GM19099 (cell line): Measurements from ENCODE around the gene GLRA1.

Experiments
- POLR2A ChIP-seq: IDR thresholded peaks from 3 replicates; pipeline ENCODE4 v1.6.1; 2011; ENCODE audit warnings: low read depth; ENCODE audit not compliant: insufficient read length; ENCODE audit errors: extremely low read depth

GLRA1 gene

DNA sequence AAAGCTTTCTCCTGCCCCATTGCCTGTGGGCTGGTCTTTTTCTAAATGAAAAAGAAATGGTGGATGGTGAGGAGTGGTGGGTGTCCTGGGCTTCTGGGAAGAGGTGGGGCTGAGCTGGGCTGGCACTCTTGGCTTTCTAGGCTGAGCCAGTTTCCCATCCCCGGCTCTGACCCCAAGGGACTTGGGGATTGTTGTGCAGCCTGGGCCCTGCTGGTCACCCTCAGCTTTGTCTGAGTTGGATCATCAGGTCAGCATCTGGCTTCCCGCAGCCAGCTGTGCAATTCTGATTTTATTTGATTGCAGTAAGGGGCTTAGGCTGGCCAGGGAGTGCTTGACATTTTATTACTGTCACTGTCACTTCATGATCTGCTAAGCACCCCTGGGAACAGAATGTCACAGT is 25.3 kb downstream of the GLRA1 start:
- no peak for TF ChIP-seq POLR2A

DNA sequence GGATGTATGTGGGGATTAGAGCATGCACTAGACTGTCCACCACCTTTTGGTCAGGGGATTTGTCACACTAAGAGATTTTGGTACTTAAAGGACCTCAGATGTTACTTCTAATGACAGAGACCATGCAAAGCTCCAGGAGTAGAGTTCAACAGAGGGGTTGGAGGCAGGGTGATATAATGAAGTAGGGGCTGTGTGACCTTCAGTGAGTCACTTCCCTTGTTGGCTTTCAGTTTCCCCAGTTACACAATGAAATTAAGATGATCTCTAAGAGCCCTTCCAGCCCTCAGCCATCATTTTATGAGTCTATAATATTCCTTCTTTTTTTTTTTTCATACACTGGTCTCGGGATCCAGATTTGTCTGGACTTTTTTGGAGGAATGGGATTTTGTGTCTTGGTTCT is 26.8 kb downstream of the GLRA1 start:
- TF ChIP-seq POLR2A = no peak

DNA sequence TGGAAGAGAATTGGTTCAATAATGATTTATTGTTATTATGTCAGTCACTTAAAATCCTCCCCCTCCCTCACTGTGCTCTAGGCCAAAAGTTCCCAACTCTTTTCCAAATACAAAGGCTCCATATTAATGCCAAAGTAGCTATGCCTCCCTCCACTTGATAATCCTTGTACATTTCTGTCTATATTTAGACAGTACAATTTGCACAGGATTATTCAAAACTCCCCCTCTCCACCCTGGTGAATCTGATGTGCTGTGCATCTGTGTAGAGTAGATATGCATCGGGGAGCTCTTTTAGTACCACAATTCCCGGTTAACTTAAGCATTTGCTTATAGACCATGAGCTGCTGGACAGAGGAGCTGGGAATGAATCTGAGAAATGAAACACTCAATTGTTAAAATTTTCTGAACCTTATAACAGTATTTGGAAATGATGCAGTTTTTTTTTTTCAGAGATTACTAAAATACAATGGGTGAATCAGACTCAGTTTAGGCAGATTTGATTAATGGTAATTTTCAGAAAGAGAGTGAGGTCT is 27.6 kb downstream of the GLRA1 start:
- TF ChIP-seq POLR2A = no peak

DNA sequence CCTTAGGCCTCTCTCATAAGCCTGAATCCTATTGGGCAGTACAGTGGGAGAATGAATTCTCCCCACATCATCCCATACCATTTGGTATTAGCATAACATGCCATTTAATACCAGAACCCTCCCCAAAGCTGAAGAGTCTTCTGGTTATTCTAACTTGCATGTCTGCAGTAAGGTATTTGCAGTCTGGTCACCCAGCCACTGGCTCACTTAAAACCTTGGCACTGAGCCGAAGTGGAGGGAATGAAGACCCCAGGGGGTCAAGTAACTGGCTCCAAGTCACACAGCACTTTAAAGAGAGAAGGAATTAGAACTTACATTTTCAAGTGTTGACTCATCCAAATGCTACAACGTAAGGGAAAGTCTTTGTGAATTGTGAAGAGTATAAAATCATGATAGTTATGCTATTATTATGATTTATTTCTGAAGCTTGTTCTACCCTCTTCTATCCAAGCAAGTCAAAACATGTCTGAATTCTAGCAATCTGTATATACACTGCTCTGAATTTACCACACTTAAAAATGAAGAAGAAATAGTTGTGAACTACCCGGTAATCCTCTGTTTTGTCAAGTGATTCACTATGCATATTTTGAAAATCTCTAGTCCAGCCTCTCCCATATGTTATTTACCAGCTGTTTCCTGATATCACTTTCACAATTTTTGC is 28.5 kb downstream of the GLRA1 start:
- no peak for TF ChIP-seq POLR2A

DNA sequence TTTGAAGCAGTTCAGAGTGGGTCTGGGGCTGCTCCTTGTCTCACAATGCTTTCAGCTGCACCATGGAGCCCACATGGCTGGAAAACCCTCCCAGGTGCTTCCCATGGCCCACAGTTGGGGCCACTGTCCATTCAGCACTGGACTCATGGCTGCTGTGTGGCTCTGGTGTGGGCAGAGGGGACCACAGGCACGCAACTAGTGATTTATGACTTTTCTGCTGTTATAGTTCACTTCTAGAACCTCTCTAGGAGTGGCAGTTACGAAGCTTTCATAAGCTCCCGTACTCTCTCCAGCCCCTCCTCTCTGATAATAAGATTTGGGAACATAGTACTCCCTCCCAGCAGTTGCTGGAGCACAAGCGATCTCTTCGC is 29.0 kb downstream of the GLRA1 start:
- TF ChIP-seq POLR2A = no peak

DNA sequence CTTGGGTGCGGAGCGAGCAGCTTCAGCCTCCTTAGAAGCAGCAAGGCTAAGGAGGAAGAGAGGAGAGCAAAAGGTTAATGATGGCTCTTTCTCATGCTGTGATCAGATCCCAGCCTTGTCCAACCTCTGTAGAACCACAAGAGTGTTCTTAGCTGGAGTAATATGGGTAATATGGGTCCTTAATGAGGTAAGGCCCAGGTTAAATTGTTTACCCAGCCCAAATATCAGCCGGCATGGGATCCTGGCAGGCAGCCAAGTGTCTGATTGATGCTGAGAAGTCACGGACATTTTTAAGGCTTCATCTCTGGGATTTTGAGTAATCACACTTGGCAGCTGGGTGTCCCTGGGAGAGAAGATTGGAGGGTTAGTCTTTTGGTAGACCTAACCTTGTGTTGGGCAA is 32.3 kb downstream of the GLRA1 start:
- no peak for TF ChIP-seq POLR2A

DNA sequence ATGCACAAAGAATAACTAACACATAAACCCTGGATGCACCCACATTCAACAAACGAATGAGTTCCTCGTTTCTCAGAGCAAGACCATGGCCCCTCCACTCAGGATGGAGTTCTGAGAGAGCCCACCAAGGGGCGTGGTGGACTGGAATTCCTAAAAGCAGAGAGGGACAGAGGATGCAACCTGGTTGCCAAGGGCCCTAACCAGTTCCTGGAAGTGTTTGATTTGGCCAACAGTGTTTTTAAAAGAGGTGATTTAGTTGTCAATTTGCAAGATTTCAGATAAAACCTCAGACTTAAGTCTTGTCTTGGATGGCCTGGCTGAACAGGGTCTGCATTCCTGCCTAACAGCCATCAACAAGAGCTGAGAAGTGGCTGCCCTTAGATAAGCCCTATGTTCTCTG is 34.4 kb downstream of the GLRA1 start:
- TF ChIP-seq POLR2A = no peak

DNA sequence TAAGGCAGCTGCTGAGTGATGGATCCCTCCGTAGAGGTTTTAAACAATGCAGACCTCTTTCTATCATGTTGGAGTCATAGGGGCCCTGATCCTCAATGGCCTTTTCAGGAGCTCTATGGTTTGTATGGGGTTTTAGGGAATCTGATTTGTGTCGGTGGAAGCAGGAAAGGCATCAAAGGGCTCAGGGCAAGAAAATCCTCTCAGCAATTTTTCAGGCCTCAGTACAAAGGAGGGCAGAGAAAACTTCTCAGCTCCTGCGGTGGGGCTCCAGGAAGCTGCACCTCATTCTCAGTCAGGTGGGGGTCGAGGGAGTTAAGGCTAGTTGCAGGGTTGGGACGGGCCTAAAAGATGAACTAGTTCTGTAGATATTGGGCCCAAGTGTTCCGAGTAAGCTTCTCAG is 35.0 kb downstream of the GLRA1 start:
- no peak for TF ChIP-seq POLR2A

DNA sequence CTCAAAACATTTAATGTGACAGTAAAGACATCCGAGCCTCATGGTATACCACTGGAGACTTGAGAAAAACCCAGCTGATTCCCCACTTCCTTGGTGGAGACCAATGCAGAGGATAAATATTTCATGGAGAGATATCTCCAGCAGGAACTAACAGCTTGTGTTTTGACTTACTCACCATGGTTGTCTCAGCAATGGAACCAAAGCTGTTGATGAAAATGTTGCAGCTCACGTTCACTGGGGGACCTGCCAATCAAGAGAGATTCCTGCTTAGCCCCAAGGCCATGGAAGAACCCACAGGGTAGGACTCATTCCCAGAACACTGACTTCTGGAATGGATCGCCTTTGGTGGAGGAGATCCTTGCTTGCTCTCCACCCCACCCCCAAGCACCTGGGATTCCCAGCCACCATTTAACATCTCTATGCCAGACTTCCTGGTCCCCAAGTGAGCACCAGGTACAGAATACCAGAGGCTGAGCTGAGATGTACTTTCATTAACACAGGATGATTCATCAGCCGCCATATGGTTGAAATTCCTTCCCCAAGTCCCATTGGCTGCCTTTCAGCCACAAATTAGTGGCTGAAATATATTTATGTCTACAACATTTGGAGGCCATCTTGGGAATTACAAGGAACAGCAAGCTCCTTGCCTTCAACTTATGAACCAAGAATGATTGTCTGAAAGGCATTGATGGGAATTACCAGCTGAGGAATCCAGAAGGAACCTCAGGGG is 37.9 kb downstream of the GLRA1 start:
- TF ChIP-seq POLR2A = no peak

DNA sequence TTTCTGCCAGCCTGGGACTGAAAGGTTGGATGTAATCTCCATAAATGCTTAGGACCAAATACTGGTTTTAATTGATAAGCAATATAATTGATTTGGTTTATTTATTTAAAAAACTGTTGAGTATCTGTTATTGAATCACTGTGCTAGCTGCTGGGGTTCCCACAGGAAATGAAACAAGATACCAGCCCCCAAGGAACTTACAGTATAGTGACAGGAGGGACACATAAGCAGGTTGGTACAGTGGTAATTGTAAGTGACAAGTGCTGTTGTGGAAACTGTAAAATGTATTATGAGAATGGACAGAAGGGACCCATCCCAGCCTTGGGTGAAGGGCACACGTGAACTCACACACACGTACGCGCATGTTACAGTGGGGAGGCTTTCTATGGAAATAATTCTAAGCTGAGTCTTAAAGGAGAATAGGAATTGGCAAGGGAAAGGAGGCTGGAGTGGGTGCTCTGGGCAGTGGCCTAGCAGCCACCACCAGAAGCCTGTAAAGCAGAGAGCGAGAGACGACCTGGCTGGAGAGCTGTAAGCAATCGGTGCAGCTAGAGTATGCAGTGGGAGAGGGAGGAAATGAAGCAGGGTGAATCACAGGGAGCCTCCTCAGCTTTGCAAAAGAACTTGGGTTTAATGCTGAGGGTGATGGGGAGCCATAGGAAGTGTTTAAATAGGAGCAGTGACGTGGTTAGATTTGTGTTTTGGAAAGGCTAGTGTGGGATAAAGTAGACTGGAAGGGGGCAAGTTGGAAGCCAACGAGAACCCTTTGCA is 39.3 kb downstream of the GLRA1 start:
- TF ChIP-seq POLR2A = no peak

DNA sequence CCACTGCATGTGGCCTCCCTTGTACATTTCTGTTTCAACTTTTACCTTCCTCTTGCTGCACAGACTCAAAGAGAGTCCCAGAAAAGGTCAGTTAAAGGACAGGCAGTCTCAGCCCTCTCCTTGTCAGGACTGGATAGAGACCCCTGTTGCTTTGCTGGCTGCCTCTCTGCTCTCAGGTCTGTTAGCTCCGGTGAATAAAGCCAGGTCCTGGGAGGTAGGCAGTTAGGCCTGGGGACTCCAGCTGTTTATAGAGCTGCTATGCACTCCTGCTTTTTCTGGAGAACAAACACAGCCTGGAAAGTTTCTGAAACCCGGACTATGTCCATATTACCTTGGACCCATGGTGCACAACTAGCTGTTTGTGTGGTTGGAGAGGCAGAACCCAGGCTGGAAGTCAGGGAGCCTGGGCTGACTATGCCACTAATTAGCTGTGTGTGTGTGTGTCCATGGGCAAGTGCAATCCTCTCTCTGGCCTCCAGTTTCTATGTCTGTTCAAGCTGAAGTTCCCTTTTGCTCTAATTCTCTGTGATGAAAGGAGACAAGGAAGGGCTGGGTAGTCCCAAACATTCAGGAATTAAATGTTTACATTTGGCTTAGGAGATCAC is 42.9 kb downstream of the GLRA1 start:
- no peak for TF ChIP-seq POLR2A

DNA sequence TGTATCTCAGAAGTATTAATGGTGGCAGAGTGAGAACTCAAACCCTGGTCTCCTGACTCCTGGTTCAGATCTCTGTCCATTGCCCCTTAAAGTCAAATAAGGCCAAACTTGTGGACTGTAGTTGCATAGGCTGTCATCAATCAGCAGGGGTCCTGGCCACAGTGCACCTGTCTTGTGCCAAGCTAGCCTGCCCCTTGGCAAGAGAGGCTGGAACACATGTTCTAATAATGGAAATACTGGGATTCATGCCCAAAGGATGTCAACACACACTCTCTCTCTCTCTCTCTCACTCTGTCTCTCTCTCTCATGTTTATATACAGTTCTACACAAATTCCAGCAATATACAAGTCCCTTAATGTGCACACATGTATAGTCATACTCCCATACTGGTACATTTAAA is 44.3 kb downstream of the GLRA1 start:
- TF ChIP-seq POLR2A = no peak

DNA sequence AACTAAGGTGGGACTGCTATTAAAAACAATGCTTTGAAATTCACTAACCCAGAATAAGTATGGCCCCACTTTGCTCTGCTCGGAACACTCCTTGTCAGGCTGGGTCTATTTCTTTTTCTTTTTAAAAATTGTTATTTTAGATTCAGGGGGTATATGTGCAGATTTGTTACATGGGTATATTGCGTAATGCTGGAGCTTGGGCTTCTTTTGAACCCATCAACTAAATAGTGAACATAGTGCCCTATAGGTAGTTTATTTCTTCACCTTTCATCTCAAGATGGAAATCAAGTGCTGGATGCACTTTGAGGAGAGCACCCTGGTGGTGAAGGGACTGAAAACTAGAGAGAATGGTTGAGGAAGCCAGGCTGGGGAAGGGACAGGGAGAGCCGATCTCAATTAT is 51.0 kb downstream of the GLRA1 start:
- TF ChIP-seq POLR2A = no peak

DNA sequence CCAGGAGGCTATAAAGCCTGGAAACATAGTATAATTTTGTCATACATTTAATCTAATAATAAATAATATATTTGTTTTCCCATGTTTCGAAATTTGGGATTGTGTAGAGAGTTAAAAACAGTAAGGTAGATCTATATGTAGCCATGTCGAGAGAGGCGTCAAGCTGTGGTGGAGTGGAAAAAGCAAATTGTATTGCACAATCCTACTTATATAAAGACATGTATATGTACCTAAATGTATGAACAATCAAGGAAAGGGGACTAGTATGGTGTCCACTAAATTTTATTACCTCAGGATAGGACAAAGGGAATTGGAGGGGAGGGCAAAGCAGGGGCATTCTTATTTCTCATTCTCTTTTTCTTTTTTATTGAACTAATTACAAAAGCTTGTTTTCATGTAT is 52.0 kb downstream of the GLRA1 start:
- no peak for TF ChIP-seq POLR2A

DNA sequence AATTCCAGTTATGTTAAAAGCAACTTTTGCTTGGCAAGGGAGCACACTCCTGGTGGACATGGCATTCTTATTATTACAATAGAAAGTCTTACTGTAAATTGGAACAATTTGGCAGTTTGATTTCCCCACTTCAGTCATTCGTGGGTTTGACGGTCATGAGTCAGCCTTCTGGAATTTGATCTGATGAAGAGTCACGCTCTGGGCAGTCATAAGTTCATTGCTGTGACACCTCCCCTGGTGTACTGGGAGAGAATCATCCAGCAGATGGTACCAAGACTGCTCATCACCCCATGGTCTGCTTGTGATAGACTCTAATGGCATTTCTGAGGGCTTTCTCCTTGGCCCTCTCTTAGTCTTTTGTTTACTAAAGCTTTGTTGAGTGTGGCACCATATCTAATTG is 53.8 kb downstream of the GLRA1 start:
- no peak for TF ChIP-seq POLR2A

DNA sequence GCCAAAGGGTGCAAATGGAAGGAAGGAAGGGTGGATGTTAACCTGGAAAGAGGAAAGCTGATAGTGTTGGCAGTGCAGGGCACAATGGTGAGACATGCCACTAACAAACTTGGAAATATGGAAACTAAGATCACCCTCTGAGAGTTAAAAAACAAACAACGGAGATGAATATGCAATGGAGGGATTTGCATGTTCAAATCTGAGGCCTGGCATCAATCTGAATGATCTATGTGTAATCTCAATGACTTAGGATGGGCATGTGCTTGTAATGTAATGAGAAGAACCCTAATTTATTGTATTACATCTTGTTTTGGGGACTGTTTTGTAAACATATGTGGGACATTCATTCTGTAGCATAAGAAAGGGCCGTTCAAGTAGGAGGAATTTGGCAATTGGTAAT is 54.4 kb downstream of the GLRA1 start:
- no peak for TF ChIP-seq POLR2A

DNA sequence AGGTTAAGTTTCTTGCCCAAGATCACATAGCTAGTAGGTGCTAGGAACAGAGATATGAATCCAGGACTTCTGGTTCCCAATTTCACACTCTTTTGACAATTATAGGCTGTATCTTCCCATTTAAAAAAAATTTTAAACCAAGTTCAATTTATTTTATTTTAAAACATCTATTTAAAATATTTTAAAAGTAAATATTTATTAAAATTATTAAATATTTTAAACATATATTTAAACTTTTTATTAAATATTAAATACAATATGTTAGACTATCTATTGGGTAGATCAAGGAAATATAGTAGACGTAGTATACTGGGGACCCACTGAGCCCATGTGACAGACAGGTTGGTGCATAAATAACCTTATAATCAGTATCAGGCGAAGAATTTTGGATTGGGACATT is 54.8 kb downstream of the GLRA1 start:
- no peak for TF ChIP-seq POLR2A
